Nephron progenitor cell (in vitro differentiated cells): ENCODE measurements around the gene ANKRD17.
"Not testable (repeated sequence)": the region's sequence is repeated elsewhere in the genome, so short reads cannot be mapped to it uniquely, and the experiment has no call there.

Experiments used
- DNase-seq: peaks from one replicate; pipeline ENCODE4 v3.0.0; 2021
- H3K27ac Mint-ChIP-seq: 2 replicates; pipeline ENCODE4 v1.8.0; 2021; ENCODE audit warnings: mild to moderate bottlenecking, moderate library complexity, mixed read lengths
- H3K27me3 Mint-ChIP-seq: 2 replicates; pipeline ENCODE4 v1.8.0; 2021; ENCODE audit warnings: mild to moderate bottlenecking, low read depth, mixed read lengths; ENCODE audit not compliant: poor library complexity
- H3K36me3 Mint-ChIP-seq: 2 replicates; pipeline ENCODE4 v1.8.0; 2021; ENCODE audit warnings: low read depth, mixed read lengths
- H3K4me1 Mint-ChIP-seq: 2 replicates; pipeline ENCODE4 v1.8.0; 2021; ENCODE audit warnings: mixed read lengths
- H3K4me3 Mint-ChIP-seq: 2 replicates; pipeline ENCODE4 v1.8.0; 2021; ENCODE audit warnings: mild to moderate bottlenecking, moderate library complexity, mixed read lengths
- H3K9me3 Mint-ChIP-seq: 2 replicates; pipeline ENCODE4 v1.8.0; 2021; ENCODE audit warnings: mild to moderate bottlenecking, moderate library complexity, mixed read lengths
- TF ChIP-seq, protein P1 (sequence below): fragments of 200-600 bp; sonication (generic); IDR thresholded peaks from 2 replicates; pipeline ENCODE4 v1.5.0; 2021; ENCODE audit warnings: antibody characterized with exemption

Gene ANKRD17, protein sequence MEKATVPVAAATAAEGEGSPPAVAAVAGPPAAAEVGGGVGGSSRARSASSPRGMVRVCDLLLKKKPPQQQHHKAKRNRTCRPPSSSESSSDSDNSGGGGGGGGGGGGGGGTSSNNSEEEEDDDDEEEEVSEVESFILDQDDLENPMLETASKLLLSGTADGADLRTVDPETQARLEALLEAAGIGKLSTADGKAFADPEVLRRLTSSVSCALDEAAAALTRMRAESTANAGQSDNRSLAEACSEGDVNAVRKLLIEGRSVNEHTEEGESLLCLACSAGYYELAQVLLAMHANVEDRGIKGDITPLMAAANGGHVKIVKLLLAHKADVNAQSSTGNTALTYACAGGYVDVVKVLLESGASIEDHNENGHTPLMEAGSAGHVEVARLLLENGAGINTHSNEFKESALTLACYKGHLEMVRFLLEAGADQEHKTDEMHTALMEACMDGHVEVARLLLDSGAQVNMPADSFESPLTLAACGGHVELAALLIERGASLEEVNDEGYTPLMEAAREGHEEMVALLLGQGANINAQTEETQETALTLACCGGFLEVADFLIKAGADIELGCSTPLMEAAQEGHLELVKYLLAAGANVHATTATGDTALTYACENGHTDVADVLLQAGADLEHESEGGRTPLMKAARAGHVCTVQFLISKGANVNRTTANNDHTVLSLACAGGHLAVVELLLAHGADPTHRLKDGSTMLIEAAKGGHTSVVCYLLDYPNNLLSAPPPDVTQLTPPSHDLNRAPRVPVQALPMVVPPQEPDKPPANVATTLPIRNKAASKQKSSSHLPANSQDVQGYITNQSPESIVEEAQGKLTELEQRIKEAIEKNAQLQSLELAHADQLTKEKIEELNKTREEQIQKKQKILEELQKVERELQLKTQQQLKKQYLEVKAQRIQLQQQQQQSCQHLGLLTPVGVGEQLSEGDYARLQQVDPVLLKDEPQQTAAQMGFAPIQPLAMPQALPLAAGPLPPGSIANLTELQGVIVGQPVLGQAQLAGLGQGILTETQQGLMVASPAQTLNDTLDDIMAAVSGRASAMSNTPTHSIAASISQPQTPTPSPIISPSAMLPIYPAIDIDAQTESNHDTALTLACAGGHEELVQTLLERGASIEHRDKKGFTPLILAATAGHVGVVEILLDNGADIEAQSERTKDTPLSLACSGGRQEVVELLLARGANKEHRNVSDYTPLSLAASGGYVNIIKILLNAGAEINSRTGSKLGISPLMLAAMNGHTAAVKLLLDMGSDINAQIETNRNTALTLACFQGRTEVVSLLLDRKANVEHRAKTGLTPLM (N-terminal part only)

DNA sequence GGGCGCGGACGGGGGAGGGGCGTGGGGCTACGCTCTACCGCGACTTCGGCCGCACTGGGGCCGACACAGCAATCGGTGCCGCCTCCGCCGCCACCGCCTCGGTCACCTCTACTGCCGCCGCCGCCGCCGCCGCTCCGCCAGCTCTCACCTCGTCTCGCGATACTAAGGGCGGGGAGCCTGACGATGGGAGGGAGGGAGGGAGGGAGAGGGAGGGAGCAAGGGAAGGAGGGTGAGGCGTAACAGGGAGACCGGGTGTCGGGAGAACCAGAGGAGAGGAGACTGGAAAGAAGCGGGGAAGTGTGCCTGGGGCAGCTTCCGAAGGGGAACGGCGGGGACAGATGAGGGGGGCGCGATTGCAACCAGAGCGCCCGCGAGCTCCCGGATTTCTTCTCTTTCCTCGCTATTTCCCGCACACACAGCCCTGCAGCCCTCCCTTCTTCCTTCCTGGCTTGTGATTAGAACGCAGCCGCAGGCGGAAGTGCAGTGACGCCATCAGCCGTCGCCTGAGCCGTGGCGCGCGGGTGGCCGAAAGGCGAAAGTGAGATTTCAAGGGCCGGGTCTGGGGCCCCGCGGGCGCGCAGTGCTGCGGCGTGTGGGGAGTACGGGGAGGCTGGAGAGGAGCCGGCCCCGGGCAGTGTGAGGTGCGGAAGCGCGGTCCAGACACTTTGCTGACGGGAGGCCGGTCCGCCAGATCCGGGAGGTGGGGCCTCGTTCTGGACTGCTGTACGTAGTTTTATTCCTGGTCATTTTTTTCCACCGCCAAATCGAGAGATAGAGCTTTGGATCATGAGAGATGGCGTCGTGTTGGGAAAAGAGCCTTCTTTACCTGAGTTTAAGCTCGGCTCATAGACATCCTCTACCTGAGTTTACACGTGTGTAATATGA, at the start of gene ANKRD17:
Gene ANKRD17 (minus strand): TSS at position 113 of the 885 bp plus-strand sequence. CDS start 130 bp downstream, outside the sequence.
- H3K4me3 Mint-ChIP-seq: peak within 1 kb of the TSS; percentile 100
- H3K9me3 Mint-ChIP-seq: no peaks in the 10 kb centered on the region
- H3K27me3 Mint-ChIP-seq: peaks cover 2% of the 10 kb centered on the region
- peak; percentile 92 for DNase-seq
- H3K27ac Mint-ChIP-seq: peak within 1 kb of the TSS; percentile 100
- TF ChIP-seq, protein P1, sequence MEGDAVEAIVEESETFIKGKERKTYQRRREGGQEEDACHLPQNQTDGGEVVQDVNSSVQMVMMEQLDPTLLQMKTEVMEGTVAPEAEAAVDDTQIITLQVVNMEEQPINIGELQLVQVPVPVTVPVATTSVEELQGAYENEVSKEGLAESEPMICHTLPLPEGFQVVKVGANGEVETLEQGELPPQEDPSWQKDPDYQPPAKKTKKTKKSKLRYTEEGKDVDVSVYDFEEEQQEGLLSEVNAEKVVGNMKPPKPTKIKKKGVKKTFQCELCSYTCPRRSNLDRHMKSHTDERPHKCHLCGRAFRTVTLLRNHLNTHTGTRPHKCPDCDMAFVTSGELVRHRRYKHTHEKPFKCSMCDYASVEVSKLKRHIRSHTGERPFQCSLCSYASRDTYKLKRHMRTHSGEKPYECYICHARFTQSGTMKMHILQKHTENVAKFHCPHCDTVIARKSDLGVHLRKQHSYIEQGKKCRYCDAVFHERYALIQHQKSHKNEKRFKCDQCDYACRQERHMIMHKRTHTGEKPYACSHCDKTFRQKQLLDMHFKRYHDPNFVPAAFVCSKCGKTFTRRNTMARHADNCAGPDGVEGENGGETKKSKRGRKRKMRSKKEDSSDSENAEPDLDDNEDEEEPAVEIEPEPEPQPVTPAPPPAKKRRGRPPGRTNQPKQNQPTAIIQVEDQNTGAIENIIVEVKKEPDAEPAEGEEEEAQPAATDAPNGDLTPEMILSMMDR: no peak
- no peaks in the 10 kb centered on the region for H3K36me3 Mint-ChIP-seq
- peaks cover 54% of the 10 kb centered on the region for H3K4me1 Mint-ChIP-seq

DNA sequence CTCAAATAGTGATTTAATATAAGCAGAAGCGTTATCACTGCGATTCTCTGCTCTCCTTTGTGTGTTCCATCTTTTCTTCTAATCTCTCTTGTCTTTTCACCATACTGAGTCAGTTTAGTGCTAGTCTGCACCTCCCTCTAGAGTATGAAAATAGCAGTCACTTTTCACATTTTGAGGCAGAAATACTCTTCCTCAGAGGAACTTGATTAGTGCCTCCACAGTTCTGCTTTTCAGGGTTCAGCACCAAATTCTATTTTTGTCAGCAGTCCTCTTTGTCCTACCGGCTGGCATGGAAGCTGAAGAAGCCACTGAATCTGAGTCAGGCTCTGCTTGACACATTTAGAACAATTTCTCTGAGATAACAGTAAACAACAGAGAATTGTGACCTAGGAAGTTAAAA, 49.7 kb upstream of the ANKRD17 start:
- Mint-ChIP-seq H3K27ac (no peak overlapping the region), H3K9me3 (no peaks in the 10 kb centered on the region), H3K36me3 (no peaks in the 10 kb centered on the region), H3K27me3 (no peaks in the 10 kb centered on the region), H3K4me1 (no peaks in the 10 kb centered on the region), H3K4me3 (no peak overlapping the region)
- no peak for DNase-seq
- TF ChIP-seq, protein P1: no peak

DNA sequence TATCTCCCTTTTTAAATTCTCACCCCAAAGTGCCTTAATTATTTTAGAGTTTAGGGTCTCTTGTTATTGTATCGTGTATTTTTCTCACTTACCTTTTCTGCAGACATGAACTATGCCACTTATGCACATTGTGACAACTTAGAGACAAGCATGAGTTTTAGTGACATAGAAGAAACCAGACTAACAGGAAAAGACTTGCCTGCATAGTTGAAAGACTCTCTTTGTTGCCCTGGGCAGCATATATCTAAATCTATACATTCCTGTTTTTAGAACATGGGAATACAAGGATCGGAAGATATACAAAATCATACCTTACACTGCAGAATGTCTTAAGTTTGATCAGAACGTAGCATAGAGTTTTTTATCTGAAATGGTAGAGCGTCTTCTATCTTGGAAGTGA, 45.1 kb upstream of the ANKRD17 start:
- TF ChIP-seq, protein P1: no peak
- Mint-ChIP-seq H3K27me3 (peaks cover 2% of the 10 kb centered on the region), H3K36me3 (no peaks in the 10 kb centered on the region), H3K4me1 (no peaks in the 10 kb centered on the region), H3K4me3 (no peak overlapping the region), H3K27ac (no peak overlapping the region), H3K9me3 (peaks cover 11% of the 10 kb centered on the region)
- DNase-seq: no peak

DNA sequence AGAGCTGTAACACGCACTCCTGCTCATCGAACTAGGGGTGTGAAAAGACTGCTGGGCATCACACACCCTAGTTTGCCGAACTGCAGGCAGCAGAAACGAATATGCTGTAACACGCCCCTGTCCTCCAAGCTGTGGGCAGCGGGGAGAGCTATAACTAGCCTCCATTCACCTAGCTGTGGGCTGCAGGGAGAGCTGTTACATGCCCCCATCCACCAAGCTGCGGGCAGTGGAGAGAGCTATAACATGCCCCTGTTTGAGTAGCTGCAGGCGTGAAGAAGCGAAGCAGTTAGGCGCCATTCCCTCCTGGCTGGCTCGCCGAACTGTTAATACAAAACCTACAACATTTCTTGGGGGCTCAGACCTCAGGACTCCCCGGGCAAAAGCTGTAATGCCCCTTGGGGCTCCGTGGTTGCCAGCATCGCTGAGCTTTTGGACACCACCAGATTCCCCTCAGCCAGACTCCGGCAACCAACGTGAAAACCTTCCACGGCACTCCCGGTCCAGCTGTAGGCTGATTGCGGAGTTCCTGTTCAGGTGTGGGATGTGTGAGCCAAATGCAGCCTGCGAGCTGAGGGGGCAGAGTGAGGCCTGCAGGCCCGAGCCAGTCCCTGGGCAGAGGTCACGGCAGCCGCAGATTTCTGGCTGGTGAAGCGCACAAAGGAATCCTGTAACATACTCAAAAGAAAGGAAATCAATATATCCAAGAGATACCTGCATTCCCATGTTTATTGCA, 41.1 kb upstream of the ANKRD17 start:
- TF ChIP-seq, protein P1: no peak
- Mint-ChIP-seq H3K9me3 (peaks cover 48% of the 10 kb centered on the region), H3K4me3 (no peak overlapping the region), H3K36me3 (peaks cover 21% of the 10 kb centered on the region), H3K27me3 (peaks cover 2% of the 10 kb centered on the region), H3K4me1 (no peaks in the 10 kb centered on the region), H3K27ac (no peak overlapping the region)
- no peak for DNase-seq

DNA sequence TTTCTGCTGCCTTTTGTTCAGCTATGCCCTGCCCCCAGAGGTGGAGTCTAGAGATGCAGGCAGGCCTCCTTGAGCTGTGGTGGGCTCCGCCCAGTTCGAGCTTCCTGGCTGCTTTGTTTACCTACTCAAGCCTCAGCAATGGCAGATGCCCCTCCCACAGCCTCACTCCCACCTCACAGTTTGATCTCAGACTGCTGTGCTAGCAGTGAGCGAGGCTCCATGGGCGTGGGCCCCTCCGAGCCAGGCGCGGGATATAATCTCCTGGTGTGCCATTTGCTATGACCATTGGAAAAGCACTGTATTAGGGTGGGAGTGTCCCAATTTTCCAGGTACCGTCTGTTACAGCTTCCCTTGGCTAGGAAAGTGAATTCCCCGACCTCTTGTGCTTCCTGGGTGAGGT, 34.1 kb upstream of the ANKRD17 start:
- not testable (repeated sequence) for DNase-seq
- H3K9me3 Mint-ChIP-seq: peaks cover 80% of the 10 kb centered on the region

More for the DNA sequence above, 34.1 kb upstream of the ANKRD17 start:
- H3K27me3 Mint-ChIP-seq, H3K4me1 Mint-ChIP-seq, H3K4me3 Mint-ChIP-seq, H3K27ac Mint-ChIP-seq: not testable (repeated sequence)
- peaks cover 49% of the 10 kb centered on the region for H3K36me3 Mint-ChIP-seq
